H1 (cell line): ENCODE results near the gene DDI2. TPM values are rescaled to one million over a fixed set of nuclear protein-coding genes. Genes with fewer than 3 reads are reported as not detected.

Source experiments
- CTCF ChIA-PET: fragments of 300-600 bp; sonication (Branson Sonifier 250); formaldehyde crosslinking; loops from one replicate; lab custom pipeline; 2021; ENCODE audit not compliant: partially characterized antibody; lab: Charles Lee
- POLR2A ChIA-PET: fragments of 300-600 bp; sonication (Branson Sonifier 250); formaldehyde crosslinking; loops from one replicate; lab custom pipeline; 2021; ENCODE audit warnings: inconsistent platforms; ENCODE audit not compliant: partially characterized antibody; lab: Charles Lee
- DNase-seq, 2 experiments: peaks; one replicate each; pipeline versions ENCODE4 v3.0.0 to v3.0.0-alpha.2; 2010 to 2022; ENCODE audit warnings: low spot score in 2 of 2, low read depth in 1 of 2, mixed read lengths in 1 of 2
- FAIRE-seq: peaks from 2 replicates; lab custom pipeline; 2011; peaks lifted over from hg19 to GRCh38; lab: Jason Lieb, UNC
- H2AFZ ChIP-seq: 2 replicates; pipeline ENCODE4 v1.8.1; 2012; ENCODE audit warnings: low read length, inconsistent platforms
- H2AK5ac ChIP-seq: 2 replicates; pipeline ENCODE4 v1.6.1; 2013; ENCODE audit warnings: low read depth, low read length
- H2BK120ac ChIP-seq: replicated peaks from 2 replicates; pipeline ENCODE3; 2013; ENCODE audit warnings: low read depth, low read length, inconsistent platforms
- H2BK12ac ChIP-seq: 2 replicates; pipeline ENCODE4 v1.6.1; 2013; ENCODE audit warnings: low read depth, low read length
- H2BK15ac ChIP-seq: 2 replicates; pipeline ENCODE4 v1.6.1; 2013; ENCODE audit warnings: low read length
- H2BK20ac ChIP-seq: 2 replicates; pipeline ENCODE4 v1.6.1; 2013; ENCODE audit warnings: low read length
- H2BK5ac ChIP-seq: 2 replicates; pipeline ENCODE4 v1.6.1; 2013; ENCODE audit warnings: low read depth, low read length
- H3K14ac ChIP-seq: 2 replicates; pipeline ENCODE4 v1.6.1; 2013; ENCODE audit warnings: inconsistent platforms; ENCODE audit not compliant: insufficient read length
- H3K18ac ChIP-seq: 2 replicates; pipeline ENCODE4 v1.6.1; 2013; ENCODE audit warnings: low read length; ENCODE audit errors: extremely low read depth
- H3K23ac ChIP-seq: 2 replicates; pipeline ENCODE4 v1.6.1; 2013; ENCODE audit warnings: inconsistent platforms; ENCODE audit not compliant: insufficient read length
- H3K23me2 ChIP-seq: 2 replicates; pipeline ENCODE4 v1.6.1; 2013; ENCODE audit warnings: low read depth, low read length
- H3K27ac ChIP-seq: 2 replicates; pipeline ENCODE4 v1.6.1; 2011; ENCODE audit warnings: low read depth, low read length, inconsistent platforms
- H3K27me3 ChIP-seq, 4 experiments: replicated peaks in 1 of 4; 1 replicate in 1 of 4; 2 replicates in 3 of 4; pipeline versions ENCODE4 v1.6.1 to v1.8.1; 2011 to 2013; ENCODE audit warnings: low read length in 3 of 4, mild to moderate bottlenecking in 3 of 4, inconsistent platforms in 2 of 4, mixed read lengths in 2 of 4, moderate library complexity in 1 of 4; ENCODE audit not compliant: control insufficient read depth in 3 of 4, insufficient read depth in 3 of 4; ENCODE audit errors: extremely low read depth in 1 of 4
- H3K36me3 ChIP-seq, 4 experiments: 2 replicates each; pipeline versions ENCODE4 v1.6.1 to v1.8.1; 2011 to 2013; ENCODE audit warnings: mild to moderate bottlenecking in 4 of 4, low read length in 3 of 4, moderate library complexity in 2 of 4, control low read depth in 1 of 4, inconsistent platforms in 1 of 4; ENCODE audit not compliant: insufficient read depth in 4 of 4, control insufficient read depth in 2 of 4
- H3K4ac ChIP-seq: replicated peaks from 2 replicates; pipeline ENCODE3; 2013; ENCODE audit warnings: low read length, low read depth, mixed read lengths, inconsistent platforms; ENCODE audit not compliant: insufficient read length
- H3K4me1 ChIP-seq, 4 experiments: replicated peaks in 1 of 4; 1 replicate in 1 of 4; 2 replicates in 3 of 4; pipeline versions ENCODE4 v1.6.1 to v1.8.1; 2011 to 2013; ENCODE audit warnings: low read length in 3 of 4, inconsistent platforms in 2 of 4, mixed read lengths in 1 of 4; ENCODE audit not compliant: insufficient read depth in 4 of 4, control insufficient read depth in 3 of 4
- H3K4me2 ChIP-seq, 2 experiments: 2 replicates each; pipeline versions ENCODE4 v1.6.1 to v1.8.1; 2011 to 2013; ENCODE audit warnings: low read depth in 2 of 2, low read length in 2 of 2, control low read depth in 1 of 2, inconsistent platforms in 1 of 2, mild to moderate bottlenecking in 1 of 2; ENCODE audit not compliant: insufficient read depth in 1 of 2
- H3K4me3 ChIP-seq, 4 experiments: fragments of 200-600, 300-600 bp in 1 of 4; sonication (generic), shearing (Covaris generic), sonication (Bioruptor Twin) in 1 of 4; 2 replicates each; pipeline versions ENCODE4 v1.5.1 to v1.8.1; 2011 to 2016; ENCODE audit warnings: low read length in 4 of 4, low read depth in 3 of 4, control low read depth in 2 of 4, inconsistent platforms in 2 of 4, mild to moderate bottlenecking in 2 of 4, mixed read lengths in 1 of 4, moderate library complexity in 1 of 4; ENCODE audit not compliant: insufficient read depth in 2 of 4; ENCODE audit errors: extremely low read depth in 1 of 4
- H3K56ac ChIP-seq: replicated peaks from 2 replicates; pipeline ENCODE3; 2013; ENCODE audit warnings: low read depth, mild to moderate bottlenecking, mixed read lengths, low read length, inconsistent platforms; ENCODE audit not compliant: insufficient read length
- H3K79me1 ChIP-seq: 2 replicates; pipeline ENCODE4 v1.6.1; 2013; ENCODE audit warnings: low read depth, low read length, control low read depth
- H3K79me2 ChIP-seq, 2 experiments: 2 replicates each; pipeline versions ENCODE4 v1.6.1 to v1.8.1; 2012 to 2013; ENCODE audit warnings: low read length in 2 of 2, mild to moderate bottlenecking in 2 of 2, inconsistent platforms in 1 of 2; ENCODE audit not compliant: insufficient read depth in 2 of 2, control insufficient read depth in 1 of 2
- H3K9ac ChIP-seq, 4 experiments: replicated peaks in 1 of 4; 1 replicate in 1 of 4; 2 replicates in 3 of 4; pipeline versions ENCODE4 v1.6.1 to v1.8.1; 2011 to 2013; ENCODE audit warnings: low read depth in 3 of 4, low read length in 3 of 4, control low read depth in 2 of 4, mild to moderate bottlenecking in 2 of 4, moderate library complexity in 2 of 4, inconsistent platforms in 1 of 4; ENCODE audit errors: extremely low read depth in 1 of 4
- H3K9me3 ChIP-seq, 2 experiments: 2 replicates each; pipeline versions ENCODE4 v1.6.1 to v1.8.1; 2012 to 2013; ENCODE audit warnings: mild to moderate bottlenecking in 2 of 2, moderate library complexity in 2 of 2, control low read depth in 1 of 2, inconsistent platforms in 1 of 2, low read depth in 1 of 2, low read length in 1 of 2, mixed read lengths in 1 of 2; ENCODE audit not compliant: insufficient read depth in 2 of 2
- H4K20me1 ChIP-seq, 2 experiments: replicated peaks in 1 of 2; 2 replicates each; pipeline versions ENCODE3 to v1.8.1; 2011 to 2013; ENCODE audit warnings: inconsistent platforms in 2 of 2, low read length in 2 of 2, mild to moderate bottlenecking in 1 of 2; ENCODE audit not compliant: insufficient read depth in 2 of 2, control insufficient read depth in 1 of 2
- H4K5ac ChIP-seq: 2 replicates; pipeline ENCODE4 v1.6.1; 2013; ENCODE audit warnings: low read length, low read depth, mixed read lengths, inconsistent platforms; ENCODE audit not compliant: insufficient read length
- H4K8ac ChIP-seq: 2 replicates; pipeline ENCODE4 v1.8.0; 2013; ENCODE audit warnings: mild to moderate bottlenecking, moderate library complexity, low read length, inconsistent platforms; ENCODE audit not compliant: insufficient read depth; ENCODE audit errors: extremely low read depth
- H4K91ac ChIP-seq: replicated peaks from 2 replicates; pipeline ENCODE3; 2013; ENCODE audit warnings: low read length, mixed read lengths, inconsistent platforms; ENCODE audit not compliant: insufficient read length
- BCL11A ChIP-seq, 2 experiments: IDR thresholded peaks; one replicate each; pipeline ENCODE4 v1.6.1; 2011; ENCODE audit warnings: low read depth in 2 of 2, low read length in 2 of 2, mild to moderate bottlenecking in 2 of 2
- CTBP2 ChIP-seq: IDR thresholded peaks from 2 replicates; pipeline ENCODE4 v1.7.0; 2011; ENCODE audit warnings: borderline replicate concordance, mild to moderate bottlenecking, moderate library complexity, mixed read lengths, low read length; ENCODE audit not compliant: insufficient read depth, insufficient read length
- FOSL1 ChIP-seq: IDR thresholded peaks from 2 replicates; pipeline ENCODE4 v1.6.1; 2011; ENCODE audit warnings: mild to moderate bottlenecking, low read depth, low read length, moderate library complexity; ENCODE audit not compliant: insufficient read depth
- JUND ChIP-seq: IDR thresholded peaks from 2 replicates; pipeline ENCODE4 v1.6.1; 2011; ENCODE audit warnings: mild to moderate bottlenecking, improper control_type of control experiment, low read length
- RFX5 ChIP-seq: IDR thresholded peaks from 2 replicates; pipeline ENCODE4 v1.6.1; 2011; ENCODE audit warnings: low read depth, low read length, improper control_type of control experiment, borderline replicate concordance
- RNF2 ChIP-seq: fragments of 200-900, 300-1000 bp; sonication (generic); IDR thresholded peaks from 2 replicates; pipeline ENCODE4 v1.7.1; 2016; ENCODE audit warnings: borderline replicate concordance, low read depth, mild to moderate bottlenecking, antibody characterized with exemption, low read length; ENCODE audit not compliant: poor library complexity, severe bottlenecking; ENCODE audit errors: missing control alignments
- SIX5 ChIP-seq: IDR thresholded peaks from 2 replicates; pipeline ENCODE4 v1.6.1; 2011; ENCODE audit warnings: mild to moderate bottlenecking, low read depth, low read length
- SP1 ChIP-seq: IDR thresholded peaks from 2 replicates; pipeline ENCODE4 v1.6.1; 2011; ENCODE audit warnings: low read depth, low read length
- SRF ChIP-seq: IDR thresholded peaks from 2 replicates; pipeline ENCODE4 v1.6.1; 2011; ENCODE audit warnings: mild to moderate bottlenecking, low read depth, low read length, moderate library complexity
- SUZ12 ChIP-seq: fragments of 200-600 bp; sonication (generic); IDR thresholded peaks from 2 replicates; pipeline ENCODE4 v1.6.1; 2012; ENCODE audit warnings: mild to moderate bottlenecking, inconsistent platforms, low read length, moderate library complexity, mixed read lengths
- TAF1 ChIP-seq: IDR thresholded peaks from 2 replicates; pipeline ENCODE4 v1.6.1; 2011; ENCODE audit warnings: mild to moderate bottlenecking, low read depth, low read length
- TCF12 ChIP-seq: IDR thresholded peaks from 2 replicates; pipeline ENCODE4 v1.6.1; 2011; ENCODE audit warnings: low read depth, mild to moderate bottlenecking, low read length
- ZNF274 ChIP-seq: IDR thresholded peaks from 2 replicates; pipeline ENCODE4 v1.7.0; 2012; ENCODE audit warnings: low read length, borderline replicate concordance; ENCODE audit errors: extremely low read depth
- WGBS, 2 experiments: shearing (Covaris generic) in 1 of 2; methylation state at CpG; one replicate each; pipeline versions ENCODE4 v1.1.6 to v1.1.7; 2013 to 2015; ENCODE audit warnings: low lambda C conversion rate in 2 of 2, mixed read lengths in 2 of 2, inconsistent platforms in 1 of 2, low coverage in 1 of 2, missing lambda C conversion rate in 1 of 2; ENCODE audit not compliant: insufficient replicate concordance in 2 of 2, insufficient coverage in 1 of 2, insufficient read length in 1 of 2; ENCODE audit errors: extremely low coverage in 1 of 2, missing lambda C conversion rate in 1 of 2; 5-methylcytosine and 5-hydroxymethylcytosine counted together
- polyA plus RNA-seq, 7 experiments: library from polyadenylated mRNA; depleted of rRNA in 3 of 7; stranded (reverse) in 5 of 7; unstranded in 2 of 7; fragments of >200 nt in 5 of 7; fragments of 200-250 nt in 2 of 7; gene quantifications; 1 replicate in 5 of 7; 2 replicates in 1 of 7; 4 replicates in 1 of 7; pipeline versions ENCODE4 v1.2.1 to v1.2.3, GENCODE V29; 2011 to 2013; ENCODE audit warnings: missing spikeins in 2 of 7, mixed read lengths in 2 of 7
- total RNA-seq: library from RNA; stranded (reverse); fragmentation: NEBNext Ultra II Directional; extraction: Animal tissue kit (Norgen Biotek cat#: 25700); gene quantifications from 2 replicates; pipeline ENCODE4 v1.2.1, GENCODE V29; 2021

DDI2 gene
- total and polyA plus RNA-seq, 2 of the 8 experiments (the other 6 are each of a cell fraction or from before 2014, with no cell fraction given) = 7.7 to 38.3 TPM

DNA sequence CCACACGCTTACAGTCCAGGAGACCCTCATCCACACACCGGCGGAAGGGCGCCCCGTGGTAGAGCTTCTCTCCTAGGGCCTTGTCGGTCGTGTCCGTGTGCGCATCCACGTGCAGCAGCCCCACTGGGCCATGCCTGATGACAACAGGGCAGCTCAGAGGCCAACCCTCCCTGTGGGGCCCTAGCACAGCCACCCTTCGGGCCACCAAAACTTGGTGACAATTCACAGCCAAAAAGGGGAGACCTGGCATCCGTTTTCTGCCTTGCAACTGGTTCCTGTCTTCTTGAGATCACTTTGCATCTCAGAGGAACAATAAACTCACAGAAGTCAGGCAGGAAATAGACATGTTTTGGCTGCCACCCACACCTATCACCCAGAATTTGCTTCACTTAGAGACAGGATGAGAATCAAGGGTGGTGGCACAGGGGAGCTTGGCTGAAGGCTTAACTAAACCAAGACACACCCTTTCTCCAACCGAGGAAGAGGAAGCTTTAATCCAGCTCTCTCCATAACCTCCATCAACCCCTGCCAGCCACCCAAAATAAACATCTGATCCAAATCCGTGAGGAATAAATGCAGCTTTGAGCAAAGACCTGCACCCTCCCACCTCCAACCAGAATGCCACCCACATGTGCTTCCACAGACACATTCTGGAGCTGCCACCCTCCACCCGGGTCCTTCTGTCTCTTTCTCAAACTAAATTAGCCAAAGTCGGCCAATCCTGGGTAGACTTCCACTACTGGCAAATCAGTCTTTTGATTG is 38.2 kb upstream of the DDI2 start:
- H2BK5ac ChIP-seq = no peak overlapping the region
- H3K9me3 ChIP-seq = no peaks in the 10 kb centered on the region
- H3K23ac ChIP-seq = no peak overlapping the region
- H2AK5ac ChIP-seq = no peak overlapping the region
- H3K27ac ChIP-seq = no peak overlapping the region
- H2BK120ac ChIP-seq = no peak overlapping the region
- H2BK12ac ChIP-seq = no peak overlapping the region
- H3K4me3 ChIP-seq = no peak overlapping the region
- H3K4me1 ChIP-seq = no peaks in the 10 kb centered on the region
- no peak overlapping the region for H3K14ac ChIP-seq
- H3K27me3 ChIP-seq = no peaks in the 10 kb centered on the region
- H2BK20ac ChIP-seq = no peak overlapping the region
- H4K91ac ChIP-seq = no peak overlapping the region
- H3K36me3 ChIP-seq = peaks cover 0 to 3% (median 0%) of the 10 kb centered on the region in 4 experiments; a peak in 1 of 8 replicates
- H4K5ac ChIP-seq = no peak overlapping the region
- H2BK15ac ChIP-seq = no peak overlapping the region
- H4K20me1 ChIP-seq = peaks cover 2% of the 10 kb centered on the region in 2 experiments
- no peak overlapping the region for H3K9ac ChIP-seq
- ChIA-PET POLR2A (interaction anchor here (0.8 to 4.2 kb wide), 3 partner anchors 8 to 39 kb away, joined by 3 to 23 read pairs (median 3); partner anchors contain the start of gene DDI2), CTCF (interaction anchor here (1.3 kb wide), 2 partner anchors 12 to 47 kb away, joined by 4 to 6 read pairs; no protein-coding TSS in a partner anchor)
- no peaks in the 10 kb centered on the region for H3K79me2 ChIP-seq
- no peak for FAIRE-seq
- no peak overlapping the region for H4K8ac ChIP-seq
- H3K4me2 ChIP-seq = no peak overlapping the region
- WGBS, 2 experiments = 88% methylated on average over 15 of the region's 16 CpGs; no CpG with 5 or more reads in 1 of the 2 experiments
- no peak overlapping the region for H3K56ac ChIP-seq
- H3K18ac ChIP-seq = no peak overlapping the region
- H3K79me1 ChIP-seq = no peaks in the 10 kb centered on the region
- no peak overlapping the region for H3K4ac ChIP-seq
- no peaks in the 10 kb centered on the region; the same call in 1 of the 2 replicates for H3K23me2 ChIP-seq
- no peak for DNase-seq
- H2AFZ ChIP-seq = no peak overlapping the region
- no peak for TF ChIP-seq TAF1
- TF ChIP-seq FOSL1 = no peak
- no peak for TF ChIP-seq RFX5
- no peak for TF ChIP-seq SRF
- no peak for TF ChIP-seq CTBP2
- no peak for TF ChIP-seq BCL11A (IDR thresholded peaks at IDR 0.05; ENCODE audit: low read depth in 2 of 2, low read length in 2 of 2)
- no peak for TF ChIP-seq TCF12
- no peak for TF ChIP-seq RNF2
- TF ChIP-seq SIX5 = no peak
- no peak for TF ChIP-seq JUND
- TF ChIP-seq SUZ12 = no peak
- TF ChIP-seq ZNF274 = no peak
- no peak for TF ChIP-seq SP1
